ENCODE data around the gene LINC01488.

GRCh38 chr11:69476509-69476961 is 4.9 kb upstream of the LINC01488 start:
- TF ChIP-seq ZNF274 (IDR thresholded peaks at IDR 0.05; ENCODE audit: low read depth, low read length) (no peak), YY1 (IDR thresholded peaks at IDR 0.05; ENCODE audit: insufficient read depth, insufficient read length) (no peak), SUZ12 (IDR thresholded peaks at IDR 0.05; ENCODE audit: extremely low read depth, insufficient read depth, insufficient read length) (no peak)
